ENCODE data around the gene ZNF512B.
"Not testable (repeated sequence)": the region's sequence is repeated elsewhere in the genome, so short reads cannot be mapped to it uniquely, and the experiment has no call there.

The ZNF512B gene

GRCh38 chr20:63966172-63966943, 3.4 kb downstream of the ZNF512B start:
- H3K4me3 ChIP-seq (replicated peaks; ENCODE audit: low read depth, low read length), result no peak overlapping the region
- no peak for DNase-seq (ENCODE audit: low read depth)
- TF ChIP-seq CTCF (IDR thresholded peaks at IDR 0.05; ENCODE audit: low read length, missing control alignments), result no peak

- no peak for DNase-seq (ENCODE audit: low read depth)
- H3K4me3 ChIP-seq (replicated peaks; ENCODE audit: low read depth, low read length), result no peak overlapping the region
- no peak for TF ChIP-seq CTCF (IDR thresholded peaks at IDR 0.05; ENCODE audit: low read length, missing control alignments)
Measured at GRCh38 chr20:63964412-63964811, 5.3 kb downstream of the ZNF512B start.

DNA sequence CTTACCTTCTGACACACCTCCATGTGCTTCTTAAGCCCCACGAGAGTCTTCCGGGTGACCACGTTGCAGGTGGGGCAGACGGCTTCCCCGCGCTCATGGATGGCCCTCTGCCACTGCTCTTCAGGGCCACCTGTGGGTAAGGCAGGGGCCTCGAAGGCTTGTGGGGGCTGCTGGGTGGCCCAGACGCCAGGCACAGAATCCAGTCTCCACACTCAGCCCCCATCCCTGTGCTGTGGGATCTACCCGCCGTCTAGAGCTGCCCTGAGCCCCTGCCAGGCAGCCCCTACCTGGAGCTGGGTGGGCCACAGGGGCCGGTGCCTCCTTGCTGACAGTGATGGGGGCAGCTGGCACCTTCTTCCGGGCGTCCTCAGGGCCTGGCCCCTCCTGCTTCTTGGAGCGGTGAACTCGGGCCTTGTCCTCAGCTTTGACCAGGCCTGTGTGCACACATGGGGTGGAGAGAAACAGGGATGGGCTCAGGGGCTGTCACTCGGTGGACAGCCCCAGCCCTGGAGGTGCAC, 5.9 kb downstream of the ZNF512B start:
- no peak for DNase-seq (ENCODE audit: low read depth)
- no peak overlapping the region for H3K4me3 ChIP-seq (replicated peaks; ENCODE audit: low read depth, low read length)
- TF ChIP-seq CTCF (IDR thresholded peaks at IDR 0.05; ENCODE audit: low read length, missing control alignments), result no peak

- H3K4me3 ChIP-seq (replicated peaks; ENCODE audit: low read depth, low read length), result no peak overlapping the region
- no peak for DNase-seq (ENCODE audit: low read depth)
- TF ChIP-seq CTCF (IDR thresholded peaks at IDR 0.05; ENCODE audit: low read length, missing control alignments), result no peak
Measured at GRCh38 chr20:63963348-63963741, 6.4 kb downstream of the ZNF512B start.

DNA sequence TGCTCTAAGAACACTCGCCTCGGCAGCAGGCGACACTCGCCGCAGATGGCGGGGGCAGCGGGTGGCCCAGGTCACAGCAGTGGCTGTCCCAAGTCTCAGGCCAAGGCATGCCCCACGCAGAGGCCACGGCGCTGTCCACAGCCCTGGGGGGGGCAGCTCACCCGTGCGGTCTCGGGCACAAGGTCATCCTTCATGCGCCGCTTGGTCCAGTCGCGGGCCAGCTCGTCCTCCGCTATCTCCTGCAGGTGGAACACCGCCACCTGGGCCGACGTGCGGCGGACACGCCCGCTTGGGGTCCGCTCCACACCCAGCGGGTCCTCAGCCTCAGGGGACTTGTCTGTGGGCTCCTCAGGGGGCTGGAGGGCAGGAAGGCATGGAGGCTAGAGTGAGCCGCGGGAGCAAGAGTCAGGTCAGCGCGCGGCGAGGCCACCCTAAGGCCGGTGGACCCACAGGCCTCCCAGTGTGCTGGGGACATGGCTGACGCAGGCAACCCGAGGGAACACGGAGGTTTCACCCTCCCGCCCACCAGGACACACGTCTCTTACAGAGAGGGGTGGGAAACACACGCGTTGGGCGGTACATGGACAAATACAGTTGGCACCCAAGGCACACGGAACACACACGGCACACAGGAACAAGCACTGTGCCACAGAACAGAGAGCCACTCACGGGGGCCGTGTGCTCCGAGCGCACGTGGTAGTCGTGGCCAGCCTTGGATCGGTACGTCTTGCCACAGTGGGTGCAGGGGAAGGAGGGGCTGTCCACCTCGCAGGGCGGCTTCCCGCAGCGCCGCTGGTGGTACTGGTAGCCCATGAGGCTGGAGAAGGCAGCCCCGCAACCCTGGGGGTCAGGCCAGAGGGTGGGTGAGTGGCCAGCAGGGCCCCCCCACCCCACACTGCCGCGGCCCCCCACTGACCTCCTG, 7.0 kb downstream of the ZNF512B start:
- H3K4me3 ChIP-seq (replicated peaks; ENCODE audit: low read depth, low read length), result no peak overlapping the region
- no peak for TF ChIP-seq CTCF (IDR thresholded peaks at IDR 0.05; ENCODE audit: low read length, missing control alignments)
- DNase-seq (ENCODE audit: low read depth), result no peak

GRCh38 chr20:63961664-63962425, 7.9 kb downstream of the ZNF512B start:
- H3K4me3 ChIP-seq (replicated peaks; ENCODE audit: low read depth, low read length), result no peak overlapping the region
- TF ChIP-seq CTCF (IDR thresholded peaks at IDR 0.05; ENCODE audit: low read length, missing control alignments), result no peak
- DNase-seq (ENCODE audit: low read depth), result no peak

DNA sequence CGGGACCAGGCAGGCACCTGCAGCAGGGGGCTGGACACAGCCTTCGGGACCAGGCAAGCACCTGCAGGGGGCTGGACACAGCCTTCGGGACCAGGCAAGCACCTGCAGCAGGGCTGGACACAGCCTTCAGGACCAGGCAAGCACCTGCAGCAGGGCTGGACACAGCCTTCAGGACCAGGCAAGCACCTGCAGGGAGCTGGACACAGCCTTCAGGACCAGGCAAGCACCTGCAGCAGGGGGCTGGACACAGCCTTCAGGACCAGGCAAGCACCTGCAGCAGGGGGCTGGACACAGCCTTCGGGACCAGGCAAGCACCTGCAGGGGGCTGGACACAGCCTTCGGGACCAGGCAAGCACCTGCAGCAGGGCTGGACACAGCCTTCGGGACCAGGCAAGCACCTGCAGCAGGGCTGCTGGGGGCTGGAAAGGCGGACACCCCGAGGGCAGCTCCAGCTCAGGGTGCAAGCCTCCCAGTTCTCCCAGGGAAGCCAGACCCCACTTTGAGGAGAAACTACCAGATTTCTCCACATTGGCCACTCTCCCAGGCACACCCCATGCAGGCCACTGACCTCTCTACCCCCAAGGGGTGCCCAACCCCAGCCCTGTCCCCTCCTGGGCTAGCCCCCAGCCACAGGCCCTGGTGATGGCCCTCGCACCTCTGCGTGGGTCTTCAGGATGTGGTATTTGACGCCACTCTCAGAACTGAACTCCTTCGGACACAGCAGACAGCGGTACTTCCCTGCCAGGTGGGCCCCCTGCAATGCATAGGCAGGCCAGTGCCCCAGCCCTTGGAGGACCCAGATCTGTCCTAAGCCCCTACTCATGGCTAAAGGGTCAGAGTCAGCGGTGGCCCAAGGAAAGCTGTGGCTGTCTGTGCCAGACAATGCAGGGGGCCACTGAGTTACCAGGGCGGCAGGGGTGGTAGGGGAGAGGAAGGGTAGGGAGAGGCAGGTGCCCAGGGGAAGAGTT, 8.8 kb downstream of the ZNF512B start:
- H3K4me3 ChIP-seq (replicated peaks; ENCODE audit: low read depth, low read length); DNase-seq (ENCODE audit: low read depth): not testable (repeated sequence)

Data from fibroblast of pulmonary artery (primary cell).